ENCODE measurements around the gene ARAP2.
"Not testable (repeated sequence)": the region's sequence is repeated elsewhere in the genome, so short reads cannot be mapped to it uniquely, and the experiment has no call there.

The ARAP2 gene

DNA sequence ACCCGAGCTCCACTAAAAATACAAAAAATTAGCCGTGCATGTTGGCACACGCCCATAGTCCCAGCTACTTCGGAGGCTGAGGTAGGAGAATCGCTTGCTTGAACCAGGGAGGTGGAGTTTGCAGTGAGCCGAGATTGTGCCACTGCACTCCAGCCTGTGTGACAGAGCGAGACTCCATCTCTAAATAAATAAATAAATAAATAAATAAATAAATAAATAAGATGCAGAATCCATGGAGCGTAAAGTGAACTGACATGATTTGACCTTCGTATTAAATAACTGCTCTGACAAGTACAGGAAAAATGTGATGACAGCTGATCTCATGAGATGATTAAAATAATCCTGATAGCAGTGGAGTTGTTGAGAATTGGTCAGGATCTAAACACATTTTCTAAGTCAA, 62.0 kb downstream of the ARAP2 start:
- not testable (repeated sequence) for DNase-seq (ENCODE audit: low spot score)

DNA sequence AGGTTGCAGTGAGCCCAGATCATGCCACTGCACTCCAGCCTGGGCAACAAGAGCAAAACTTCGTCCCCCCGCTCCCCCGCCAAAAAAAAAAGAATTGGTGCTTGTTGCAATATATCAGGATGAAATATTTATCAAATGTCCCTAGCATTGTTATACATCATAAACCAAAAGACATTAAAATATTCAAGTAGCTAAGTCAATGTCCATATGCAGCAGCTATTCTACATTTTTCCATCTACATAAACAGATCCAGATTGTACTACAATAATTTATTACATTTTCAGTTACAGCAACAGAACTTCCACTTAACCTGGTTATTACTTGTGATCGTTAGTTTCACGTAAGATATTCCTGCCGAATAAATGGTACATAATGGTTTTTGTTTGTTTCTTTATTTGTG, 64.1 kb downstream of the ARAP2 start:
- DNase-seq (ENCODE audit: low spot score): no peak

GRCh38 chr4:36178484-36178883, 65.8 kb downstream of the ARAP2 start:
- DNase-seq (ENCODE audit: low spot score): no peak

DNA sequence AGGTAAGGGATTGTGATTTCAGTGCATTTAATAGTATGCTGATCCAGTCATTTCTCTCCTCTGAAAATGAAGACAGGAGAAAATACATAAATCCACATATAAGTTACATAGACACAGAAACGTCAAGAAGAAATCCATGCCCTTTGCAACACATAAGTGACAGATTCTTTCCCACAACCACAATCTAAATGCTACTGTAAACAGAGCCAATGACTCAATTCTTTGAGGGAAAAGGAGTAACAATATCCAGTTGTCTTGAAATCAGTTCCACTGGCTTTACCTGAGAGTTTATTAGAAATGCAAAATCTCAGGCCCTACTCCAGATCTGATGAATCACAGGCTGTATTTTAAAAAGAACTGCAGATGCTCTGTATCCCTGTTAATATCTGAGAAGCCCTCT, 66.4 kb downstream of the ARAP2 start:
- DNase-seq (ENCODE audit: low spot score): no peak

GRCh38 chr4:36174570-36174969, 69.7 kb downstream of the ARAP2 start:
- DNase-seq (ENCODE audit: low spot score): no peak

DNA sequence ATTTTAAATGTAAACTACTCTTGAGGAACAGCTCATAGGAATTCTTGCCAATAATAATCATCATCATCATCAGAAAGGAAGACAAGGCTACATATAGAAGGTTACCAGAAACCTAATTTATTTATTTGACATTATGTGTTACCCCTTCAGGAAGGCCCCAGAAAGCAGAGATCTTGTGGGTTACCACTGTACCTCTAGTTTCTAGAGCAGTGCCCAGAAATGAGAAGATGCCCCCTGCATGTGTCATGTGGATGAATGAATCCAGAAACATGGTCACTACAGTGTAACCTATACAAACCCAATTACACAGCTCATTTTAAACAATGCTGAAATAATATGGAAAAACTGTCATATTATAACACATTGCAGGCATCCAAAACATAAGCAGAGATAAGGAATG, 70.4 kb downstream of the ARAP2 start:
- no peak for DNase-seq (ENCODE audit: low spot score)

DNA sequence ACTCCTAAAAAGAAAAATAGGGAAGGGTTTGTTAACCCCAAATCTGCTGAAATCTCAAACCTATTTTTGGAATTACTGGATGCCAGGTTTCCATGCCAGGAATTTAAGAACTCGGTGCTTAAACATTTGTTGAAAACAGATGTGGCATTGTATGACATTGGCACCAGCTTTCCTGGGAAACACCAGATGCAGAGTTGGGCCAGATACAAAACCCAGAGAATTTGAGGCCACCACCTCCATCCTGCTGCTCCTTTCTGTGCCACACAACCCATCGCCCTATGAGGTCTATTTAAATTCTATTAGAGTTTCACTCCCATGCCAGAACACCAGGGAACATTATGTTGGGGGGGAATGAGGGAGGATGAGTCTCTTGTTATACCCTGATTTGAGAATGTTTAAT, 71.7 kb downstream of the ARAP2 start:
- no peak for DNase-seq (ENCODE audit: low spot score)

DNA sequence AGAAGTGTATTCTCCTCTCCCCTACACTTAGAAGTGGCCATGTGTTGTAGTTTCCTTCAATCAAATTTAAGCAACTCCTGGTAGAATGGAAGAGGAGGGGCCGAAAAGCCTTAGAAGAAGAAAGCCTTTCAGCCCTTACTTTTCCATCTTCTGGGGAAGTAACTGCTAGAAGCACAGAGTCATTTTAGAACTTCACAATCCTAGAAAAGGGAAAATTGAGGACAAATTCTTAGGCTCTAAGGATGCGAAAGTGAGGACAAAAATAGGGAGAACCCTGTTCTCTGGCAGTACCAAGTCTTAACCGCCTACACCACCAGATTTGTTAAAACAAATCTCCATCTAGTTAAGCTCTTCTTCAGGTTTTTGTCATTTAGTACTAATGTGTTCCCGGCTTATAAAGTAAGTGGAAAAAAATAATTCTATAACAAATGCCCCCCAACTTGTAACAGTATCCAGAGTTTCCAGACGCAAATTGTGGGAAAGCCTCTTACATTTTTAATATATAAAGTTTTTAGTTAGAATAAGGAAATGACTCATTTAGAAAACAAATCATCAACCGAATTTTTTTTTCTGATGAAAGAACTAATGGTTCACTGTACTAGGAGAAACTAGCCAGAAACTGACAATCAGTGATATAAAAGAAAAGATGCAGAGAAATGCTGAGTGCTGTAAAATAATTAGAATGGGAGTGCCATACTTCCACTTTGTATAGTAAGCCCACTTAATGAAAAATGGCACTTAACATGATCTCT, 76.0 kb downstream of the ARAP2 start:
- DNase-seq (ENCODE audit: low spot score): no peak

GRCh38 chr4:36165631-36166005, 78.7 kb downstream of the ARAP2 start:
- no peak for DNase-seq (ENCODE audit: low spot score)

DNA sequence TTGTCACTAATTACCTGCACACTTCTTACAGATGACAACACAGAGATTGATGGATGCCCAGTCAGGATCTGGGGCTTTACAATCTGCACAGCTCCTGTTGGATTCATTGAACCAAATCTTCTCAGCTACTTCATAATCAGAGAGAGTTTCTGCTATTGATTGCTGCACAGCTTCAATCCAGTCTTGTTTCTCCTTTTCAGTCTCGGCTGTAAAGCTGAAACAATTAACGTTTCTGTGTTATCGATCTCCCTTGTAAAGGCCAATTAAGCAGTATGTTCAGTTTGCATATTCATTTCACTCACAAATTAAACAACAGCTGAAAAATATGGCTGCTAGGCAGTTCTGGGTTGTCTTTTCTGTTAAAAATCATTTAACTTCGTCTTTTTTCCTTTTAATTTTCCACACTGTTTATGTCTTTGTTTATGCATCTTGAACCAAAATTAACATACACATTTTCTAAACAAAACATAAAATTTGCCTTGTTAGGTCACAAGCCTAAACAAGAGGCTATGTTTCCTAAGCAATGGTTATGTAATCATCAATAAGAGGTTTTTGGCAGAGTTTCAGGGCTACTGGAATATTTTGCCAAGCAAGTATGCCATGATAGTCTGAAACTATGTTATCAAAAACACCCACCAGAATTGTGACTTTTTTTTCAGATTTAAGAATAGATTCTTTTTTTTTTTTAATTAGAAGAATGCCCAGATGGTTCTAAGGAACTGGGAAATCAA, 79.2 kb downstream of the ARAP2 start:
- no peak for DNase-seq (ENCODE audit: low spot score)

DNA sequence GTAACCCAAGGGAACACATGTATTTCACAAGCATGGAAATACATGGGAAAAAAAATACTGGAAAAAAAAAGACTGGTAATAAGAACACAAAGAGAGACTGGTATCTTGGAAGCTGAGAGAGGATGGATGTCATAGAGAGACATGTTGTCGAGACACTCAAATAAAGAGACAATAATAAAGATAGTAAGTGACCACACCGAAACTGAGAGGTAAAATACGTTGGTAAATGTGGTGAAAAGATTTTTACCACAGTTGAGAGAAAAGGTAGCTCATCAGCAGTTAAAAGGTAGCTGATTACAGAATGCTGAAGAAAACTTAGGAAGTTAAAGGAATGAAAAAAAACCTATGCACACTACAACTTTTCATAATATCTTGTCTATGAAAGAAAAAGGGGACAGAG, 81.1 kb downstream of the ARAP2 start:
- DNase-seq (ENCODE audit: low spot score): no peak

DNA sequence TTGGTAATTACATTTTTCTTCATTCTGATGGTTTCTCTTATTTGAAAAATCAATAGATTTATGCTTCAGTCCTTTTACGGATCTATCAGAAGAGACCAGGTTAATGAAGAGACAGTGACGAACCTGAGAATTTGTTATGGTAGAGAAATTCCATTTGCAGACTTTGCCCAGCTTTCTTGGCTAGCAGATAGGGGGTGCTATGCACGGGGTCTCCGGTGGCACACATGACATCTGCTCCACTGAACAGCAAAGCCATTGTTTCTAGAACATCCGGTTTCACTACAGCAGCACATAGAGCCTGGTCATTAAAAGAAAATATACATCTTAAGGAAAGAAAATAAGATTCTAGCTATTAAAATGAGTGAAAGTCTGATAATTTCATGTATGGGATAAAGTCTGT, 85.1 kb downstream of the ARAP2 start:
- DNase-seq (ENCODE audit: low spot score): no peak

DNA sequence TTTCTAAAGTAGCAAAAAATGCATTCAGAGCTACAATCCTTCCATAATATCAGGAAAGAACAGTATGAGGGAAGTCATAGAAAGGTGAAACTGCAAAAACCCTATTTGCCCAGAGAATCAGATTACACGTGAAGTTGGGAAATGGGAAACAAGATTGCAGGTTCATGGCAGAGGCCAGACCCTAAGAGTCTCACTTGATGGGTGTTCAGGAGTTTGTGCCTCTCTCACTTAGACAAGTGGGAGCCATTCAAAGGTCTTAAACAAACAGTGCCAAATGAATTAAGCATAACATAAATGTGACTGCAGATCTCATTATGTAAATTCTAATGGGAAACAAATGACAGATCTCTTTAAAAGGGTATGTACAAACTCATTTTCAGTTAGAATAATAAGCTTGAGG, 91.6 kb downstream of the ARAP2 start:
- no peak for DNase-seq (ENCODE audit: low spot score)

- no peak for DNase-seq (ENCODE audit: low spot score)
Measured at GRCh38 chr4:36142504-36142903, 101.8 kb downstream of the ARAP2 start.

DNA sequence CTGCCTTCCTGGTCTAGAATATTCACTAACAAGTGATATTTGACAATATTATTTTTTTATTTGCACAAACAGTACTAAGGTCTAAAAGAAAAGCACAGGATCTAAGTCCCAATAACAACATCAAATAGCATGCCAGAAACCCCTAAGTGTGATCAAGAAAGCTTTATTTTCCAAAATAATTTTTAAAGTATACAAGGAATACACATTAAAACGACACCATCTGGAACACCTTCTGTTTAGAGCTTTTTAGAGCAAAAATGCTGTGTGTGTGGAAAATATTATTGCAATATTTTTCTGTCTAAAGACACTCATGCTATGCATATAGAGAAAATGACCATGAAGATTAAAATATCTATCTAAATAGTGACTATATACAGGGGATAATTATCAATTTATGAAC, 103.1 kb downstream of the ARAP2 start:
- no peak for DNase-seq (ENCODE audit: low spot score)

- DNase-seq (ENCODE audit: low spot score): no peak
Measured at GRCh38 chr4:36140421-36140820, 103.9 kb downstream of the ARAP2 start.

GRCh38 chr4:36138220-36138619, 106.1 kb downstream of the ARAP2 start:
- no peak for DNase-seq (ENCODE audit: low spot score)

GRCh38 chr4:36137336-36137735, 107.0 kb downstream of the ARAP2 start:
- no peak for DNase-seq (ENCODE audit: low spot score)

GRCh38 chr4:36133658-36134057, 110.7 kb downstream of the ARAP2 start:
- DNase-seq (ENCODE audit: low spot score): no peak

- no peak for DNase-seq (ENCODE audit: low spot score)
Measured at GRCh38 chr4:36133086-36133485, 111.2 kb downstream of the ARAP2 start.

GRCh38 chr4:36130641-36131040, 113.7 kb downstream of the ARAP2 start:
- DNase-seq (ENCODE audit: low spot score): no peak

DNA sequence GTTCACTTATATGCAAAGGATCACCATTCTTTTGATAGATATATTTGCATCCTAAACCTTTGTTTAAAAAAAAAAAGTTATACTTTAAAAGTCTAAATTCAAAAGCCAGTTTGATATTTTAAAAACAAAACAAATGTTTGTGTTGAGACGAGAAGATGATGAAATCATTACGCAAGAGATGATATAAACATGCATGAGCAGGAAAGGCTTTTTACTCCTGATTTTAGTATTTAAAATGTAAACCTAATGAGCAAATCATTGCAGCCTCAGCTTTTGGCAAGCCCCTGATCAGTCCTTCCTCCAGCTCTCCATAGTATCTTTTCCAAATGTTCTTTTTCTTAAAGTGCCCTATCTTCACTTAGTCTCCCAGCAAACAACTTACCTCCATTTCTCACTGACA, 115.6 kb downstream of the ARAP2 start:
- no peak for DNase-seq (ENCODE audit: low spot score)

DNA sequence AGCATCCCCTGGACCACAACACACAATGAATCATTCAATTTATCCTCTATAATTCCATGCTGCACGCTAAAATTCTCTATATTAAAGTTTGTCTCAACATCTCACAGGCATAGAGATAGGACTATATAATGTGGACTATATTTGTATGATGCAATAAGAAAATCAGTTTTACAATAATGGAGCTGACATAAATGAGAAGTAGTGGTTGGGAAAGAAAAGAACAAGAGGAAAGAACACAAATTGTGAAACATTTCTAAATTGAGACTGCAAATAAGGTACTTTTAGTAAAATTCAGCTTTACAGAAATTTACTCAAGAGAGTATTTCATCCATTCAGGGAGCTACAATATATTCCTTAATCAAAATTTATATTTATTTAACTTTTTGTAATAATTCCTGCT, 120.4 kb downstream of the ARAP2 start:
- DNase-seq (ENCODE audit: low spot score): no peak

DNA sequence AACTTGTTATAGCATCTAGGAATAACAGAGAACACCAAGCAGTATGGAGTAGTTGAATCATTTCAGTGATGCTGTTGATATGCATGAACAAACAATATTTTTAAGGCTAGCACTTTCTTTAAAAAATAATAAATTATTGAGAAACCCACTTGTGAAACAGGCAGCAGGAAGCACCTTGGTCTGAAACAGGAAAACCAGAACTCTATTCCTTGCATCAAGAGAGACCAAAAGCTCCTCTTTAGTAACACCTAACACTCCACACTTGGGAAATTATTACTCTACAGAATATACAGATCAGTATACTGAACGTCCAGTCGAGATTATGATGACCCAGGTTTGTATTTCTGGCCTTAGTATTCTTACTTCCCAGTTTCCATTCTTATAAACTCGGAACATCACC, 129.0 kb downstream of the ARAP2 start:
- DNase-seq (ENCODE audit: low spot score): no peak

Data from CD4-positive, alpha-beta T cell treated with Interleukin-6 at 100 ng/mL for 8 hours (primary cell).